HFFc6 (cell line): ENCODE measurements around the gene NHLRC3. TPM values are rescaled to one million over a fixed set of nuclear protein-coding genes. Genes with fewer than 3 reads are reported as not detected.

Experiments used
- DNase-seq: peaks from one replicate; pipeline ENCODE4 v3.0.0-alpha.2; 2018
- H3K27ac Mint-ChIP-seq: 2 replicates; pipeline ENCODE4 v1.8.0; 2020; ENCODE audit warnings: mild to moderate bottlenecking, mixed read lengths
- H3K27me3 Mint-ChIP-seq: 2 replicates; pipeline ENCODE4 v1.8.0; 2021; ENCODE audit warnings: mild to moderate bottlenecking, moderate library complexity, mixed read lengths; ENCODE audit not compliant: insufficient read depth
- H3K36me3 Mint-ChIP-seq: 2 replicates; pipeline ENCODE4 v1.8.0; 2021; ENCODE audit warnings: low read depth, mixed read lengths
- H3K4me1 Mint-ChIP-seq: 2 replicates; pipeline ENCODE4 v1.8.0; 2020; ENCODE audit warnings: low read depth, mixed read lengths
- H3K4me3 Mint-ChIP-seq: 2 replicates; pipeline ENCODE4 v1.8.0; 2020; ENCODE audit warnings: mild to moderate bottlenecking, moderate library complexity, mixed read lengths
- H3K9me3 Mint-ChIP-seq: 2 replicates; pipeline ENCODE4 v1.8.0; 2020; ENCODE audit warnings: mild to moderate bottlenecking, mixed read lengths
- total RNA-seq, 6 experiments: library from RNA; stranded (reverse); fragmentation: NEBNext Ultra II Directional; extraction: Animal tissue kit (Norgen Biotek cat#: 25700); gene quantifications; 2 replicates in 1 of 6; 3 replicates in 5 of 6; pipeline ENCODE4 v1.2.3, GENCODE V29; 2021
- TF ChIP-seq, protein P1 (sequence below): fragments of 200-600 bp; sonication (generic); IDR thresholded peaks from 2 replicates; pipeline ENCODE4 v1.5.0; 2021; ENCODE audit warnings: antibody characterized with exemption, mild to moderate bottlenecking

NHLRC3 gene
- total RNA-seq, 6 experiments from 2014 or later, result 7.3 to 9.6 (median 7.8) TPM

DNA sequence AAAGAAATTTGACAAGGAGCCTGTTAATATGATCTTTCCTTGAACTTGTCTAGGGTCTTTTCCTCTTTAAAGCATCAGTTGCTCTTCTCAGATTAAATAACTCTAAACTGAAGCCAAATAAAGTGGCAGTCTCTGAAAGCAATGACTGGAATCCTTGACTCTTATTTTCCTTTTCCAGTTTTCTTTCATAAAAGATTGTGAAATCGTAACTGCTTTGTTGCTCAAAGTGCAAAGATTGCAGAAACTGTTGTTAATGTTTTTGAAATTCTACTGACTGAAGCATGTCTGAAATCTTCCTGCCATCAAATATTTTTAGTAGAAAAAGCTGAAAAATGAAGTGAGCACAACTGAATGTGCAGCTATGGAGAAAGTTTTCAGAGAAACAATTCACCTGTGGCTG, 1.9 kb downstream of the NHLRC3 start:
- Mint-ChIP-seq H3K27me3 (peaks cover 2% of the 10 kb centered on the region; the same call in 1 of the 2 replicates), H3K4me1 (peaks cover 28% of the 10 kb centered on the region), H3K27ac (no peak overlapping the region), H3K4me3 (peak overlapping the region; percentile 11; the same call in 1 of the 2 replicates), H3K9me3 (no peaks in the 10 kb centered on the region), H3K36me3 (peaks cover 4% of the 10 kb centered on the region; the same call in 1 of the 2 replicates)
- no peak for DNase-seq
- TF ChIP-seq, protein P1, sequence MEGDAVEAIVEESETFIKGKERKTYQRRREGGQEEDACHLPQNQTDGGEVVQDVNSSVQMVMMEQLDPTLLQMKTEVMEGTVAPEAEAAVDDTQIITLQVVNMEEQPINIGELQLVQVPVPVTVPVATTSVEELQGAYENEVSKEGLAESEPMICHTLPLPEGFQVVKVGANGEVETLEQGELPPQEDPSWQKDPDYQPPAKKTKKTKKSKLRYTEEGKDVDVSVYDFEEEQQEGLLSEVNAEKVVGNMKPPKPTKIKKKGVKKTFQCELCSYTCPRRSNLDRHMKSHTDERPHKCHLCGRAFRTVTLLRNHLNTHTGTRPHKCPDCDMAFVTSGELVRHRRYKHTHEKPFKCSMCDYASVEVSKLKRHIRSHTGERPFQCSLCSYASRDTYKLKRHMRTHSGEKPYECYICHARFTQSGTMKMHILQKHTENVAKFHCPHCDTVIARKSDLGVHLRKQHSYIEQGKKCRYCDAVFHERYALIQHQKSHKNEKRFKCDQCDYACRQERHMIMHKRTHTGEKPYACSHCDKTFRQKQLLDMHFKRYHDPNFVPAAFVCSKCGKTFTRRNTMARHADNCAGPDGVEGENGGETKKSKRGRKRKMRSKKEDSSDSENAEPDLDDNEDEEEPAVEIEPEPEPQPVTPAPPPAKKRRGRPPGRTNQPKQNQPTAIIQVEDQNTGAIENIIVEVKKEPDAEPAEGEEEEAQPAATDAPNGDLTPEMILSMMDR, result no peak

DNA sequence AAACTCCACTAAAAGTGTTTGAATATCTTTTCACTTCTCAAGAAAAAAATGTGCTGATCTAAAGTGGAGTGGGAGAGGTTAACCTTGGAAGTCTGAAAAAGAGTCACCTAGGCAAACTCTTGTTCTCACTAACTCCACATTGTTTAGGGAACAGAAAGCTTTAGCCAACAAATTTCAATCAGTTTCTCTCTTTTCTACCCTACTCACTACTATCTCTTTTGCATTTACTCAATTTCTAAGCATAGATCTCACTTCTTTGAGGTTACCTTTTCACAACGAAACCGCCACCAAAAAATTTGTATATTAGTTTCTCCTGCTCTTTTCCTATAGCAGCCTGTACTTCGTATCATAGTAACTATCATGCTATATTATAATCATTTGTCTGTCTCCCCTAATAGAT, 6.3 kb downstream of the NHLRC3 start:
- Mint-ChIP-seq H3K27me3 (no peaks in the 10 kb centered on the region), H3K36me3 (no peaks in the 10 kb centered on the region), H3K9me3 (no peaks in the 10 kb centered on the region), H3K4me3 (no peak overlapping the region), H3K4me1 (peaks cover 10% of the 10 kb centered on the region), H3K27ac (no peak overlapping the region)
- no peak for DNase-seq
- TF ChIP-seq, protein P1, result no peak

DNA sequence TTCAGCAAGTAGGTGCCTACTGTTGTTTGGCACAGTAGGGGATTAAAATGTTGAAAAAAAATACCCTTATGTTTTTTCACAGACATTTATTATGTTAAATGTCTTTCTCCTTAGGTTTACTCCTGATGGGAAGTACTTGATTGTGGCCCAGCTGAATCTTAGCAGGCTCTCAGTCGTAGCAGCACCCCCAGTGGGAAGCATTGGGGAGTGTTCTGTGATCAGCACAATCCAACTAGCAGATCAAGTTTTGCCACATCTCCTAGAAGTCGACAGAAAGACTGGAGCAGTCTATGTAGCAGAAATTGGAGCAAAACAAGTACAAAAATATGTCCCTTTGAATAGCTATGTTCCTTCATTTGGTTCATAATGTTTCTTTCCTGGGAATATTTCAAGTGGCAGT, 9.3 kb downstream of the NHLRC3 start:
- Mint-ChIP-seq H3K4me3 (no peak overlapping the region), H3K9me3 (no peaks in the 10 kb centered on the region), H3K36me3 (no peaks in the 10 kb centered on the region), H3K27ac (peak overlapping the region; percentile 24; the same call in 1 of the 2 replicates), H3K27me3 (no peaks in the 10 kb centered on the region), H3K4me1 (no peaks in the 10 kb centered on the region)
- TF ChIP-seq, protein P1, result peak; percentile 22; the same call in 1 of the 2 replicates
- DNase-seq, result no peak

DNA sequence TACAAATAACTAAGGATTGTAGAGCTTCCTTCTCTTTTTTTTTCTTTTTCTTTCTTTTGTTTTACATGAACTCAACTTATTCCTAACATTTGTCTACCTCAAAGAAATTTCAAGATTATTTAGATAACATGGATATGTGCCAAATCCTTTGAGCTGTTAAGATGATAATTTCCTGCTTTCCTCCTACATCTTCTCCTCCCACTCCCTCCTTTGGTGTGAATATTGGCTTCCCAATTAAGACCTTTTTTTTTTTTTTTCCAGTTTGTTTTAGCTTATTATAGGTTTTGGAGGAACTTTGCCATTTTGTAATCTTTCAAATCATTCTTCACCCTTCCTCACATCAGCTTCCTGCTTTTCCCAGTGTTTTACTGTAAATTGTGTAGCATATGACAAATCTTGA, 10.6 kb downstream of the NHLRC3 start:
- no peak overlapping the region for H3K4me3 Mint-ChIP-seq
- H3K36me3 Mint-ChIP-seq, result no peaks in the 10 kb centered on the region
- DNase-seq, result no peak
- H3K4me1 Mint-ChIP-seq, result no peaks in the 10 kb centered on the region
- H3K27ac Mint-ChIP-seq, result no peak overlapping the region
- TF ChIP-seq, protein P1, result no peak
- no peaks in the 10 kb centered on the region for H3K9me3 Mint-ChIP-seq
- H3K27me3 Mint-ChIP-seq, result no peaks in the 10 kb centered on the region

DNA sequence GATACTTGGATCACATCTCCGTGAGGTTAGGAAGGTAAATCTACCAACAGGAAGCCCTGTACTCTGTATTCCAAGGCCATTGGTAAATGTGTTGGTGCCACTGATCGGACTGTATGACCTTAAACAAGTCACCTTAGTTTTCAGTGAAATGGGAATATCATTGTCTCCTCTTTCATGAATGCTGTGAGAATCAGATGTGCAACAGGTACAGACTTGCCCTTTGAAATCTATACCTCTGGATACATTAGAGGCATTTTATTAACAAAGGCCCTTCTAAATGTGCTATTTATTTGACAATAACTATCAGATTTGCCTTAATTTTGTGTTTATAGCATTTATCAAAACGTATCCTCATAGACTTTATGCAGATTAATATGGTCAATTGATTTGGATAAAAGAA, 11.0 kb downstream of the NHLRC3 start:
- Mint-ChIP-seq H3K9me3 (no peaks in the 10 kb centered on the region), H3K4me1 (no peaks in the 10 kb centered on the region), H3K27ac (no peak overlapping the region), H3K27me3 (no peaks in the 10 kb centered on the region), H3K36me3 (no peaks in the 10 kb centered on the region), H3K4me3 (no peak overlapping the region)
- no peak for DNase-seq
- TF ChIP-seq, protein P1, result no peak

DNA sequence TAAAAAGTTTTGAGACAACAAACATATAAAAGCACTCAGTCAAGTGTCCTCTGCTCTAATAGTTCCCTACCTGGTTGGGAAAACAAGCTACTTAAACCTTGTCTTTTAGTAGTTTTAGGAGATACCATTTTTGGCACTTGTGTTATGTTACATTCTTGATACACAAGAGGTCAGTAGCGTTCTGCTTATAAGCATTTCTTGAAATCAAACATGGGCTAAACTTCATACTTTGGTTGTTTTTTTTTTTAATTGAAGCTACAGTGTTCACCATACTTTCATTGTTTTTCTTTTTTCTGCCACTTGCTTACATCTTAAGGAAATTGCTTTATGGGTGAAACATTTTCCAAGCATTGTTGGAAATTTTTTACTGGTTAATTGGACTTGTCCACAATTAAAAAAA, 12.9 kb downstream of the NHLRC3 start:
- Mint-ChIP-seq H3K27ac (no peak overlapping the region), H3K4me1 (no peaks in the 10 kb centered on the region), H3K4me3 (no peak overlapping the region), H3K9me3 (no peaks in the 10 kb centered on the region), H3K36me3 (no peaks in the 10 kb centered on the region), H3K27me3 (no peaks in the 10 kb centered on the region)
- DNase-seq, result peak; percentile 43
- TF ChIP-seq, protein P1, result peak; percentile 73
